DMS 273 (cell line): ENCODE data around the gene HAP1.
A peak's percentile ranks its signal among the peaks of the same experiment; 100 is the strongest.
"Not testable (repeated sequence)": the region's sequence is repeated elsewhere in the genome, so short reads cannot be mapped to it uniquely, and the experiment has no call there.

Source experiments
- DNase-seq: peaks from one replicate; lab custom pipeline; 2025; ENCODE audit not compliant: unreplicated experiment; lab: John Stamatoyannopoulos, UW

The HAP1 gene

DNA sequence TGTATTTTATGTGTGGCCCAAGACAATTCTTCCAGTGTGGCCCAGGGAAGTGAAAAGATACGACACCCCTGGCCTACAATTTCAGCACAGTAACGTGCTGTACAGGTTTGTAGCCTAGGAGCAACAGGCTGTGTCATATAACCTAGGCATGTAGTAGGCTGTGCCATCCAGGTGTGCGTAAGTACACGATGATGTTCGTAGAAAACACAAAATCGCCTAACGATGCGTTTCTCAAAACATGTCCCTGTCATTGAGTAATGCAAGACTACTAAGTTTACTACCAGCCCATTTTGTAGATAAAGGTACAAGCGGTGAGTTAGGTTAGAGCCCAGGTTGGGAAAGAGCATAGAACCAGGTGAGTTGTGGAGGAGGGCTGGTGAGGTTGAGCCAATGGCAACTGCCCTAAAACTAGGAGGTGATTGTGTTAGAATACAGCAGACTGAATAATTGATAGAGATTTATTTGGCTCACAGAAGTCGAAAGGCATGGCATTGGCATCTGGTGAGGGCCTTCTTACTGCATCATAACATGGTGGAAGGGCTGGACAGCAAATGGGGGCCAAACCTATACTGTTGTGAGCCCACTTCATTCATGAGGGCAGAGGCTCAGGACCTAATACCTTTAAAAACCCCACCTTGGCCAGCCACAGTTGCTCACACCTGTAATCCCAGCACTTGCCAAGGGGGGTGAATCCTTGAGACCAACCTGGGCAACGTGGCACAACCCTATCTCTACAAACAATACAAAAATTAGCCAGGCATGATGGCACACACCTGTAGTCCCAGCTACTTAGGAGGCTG is 41.5 kb downstream of the HAP1 start:
- peak; percentile 49 for DNase-seq

DNA sequence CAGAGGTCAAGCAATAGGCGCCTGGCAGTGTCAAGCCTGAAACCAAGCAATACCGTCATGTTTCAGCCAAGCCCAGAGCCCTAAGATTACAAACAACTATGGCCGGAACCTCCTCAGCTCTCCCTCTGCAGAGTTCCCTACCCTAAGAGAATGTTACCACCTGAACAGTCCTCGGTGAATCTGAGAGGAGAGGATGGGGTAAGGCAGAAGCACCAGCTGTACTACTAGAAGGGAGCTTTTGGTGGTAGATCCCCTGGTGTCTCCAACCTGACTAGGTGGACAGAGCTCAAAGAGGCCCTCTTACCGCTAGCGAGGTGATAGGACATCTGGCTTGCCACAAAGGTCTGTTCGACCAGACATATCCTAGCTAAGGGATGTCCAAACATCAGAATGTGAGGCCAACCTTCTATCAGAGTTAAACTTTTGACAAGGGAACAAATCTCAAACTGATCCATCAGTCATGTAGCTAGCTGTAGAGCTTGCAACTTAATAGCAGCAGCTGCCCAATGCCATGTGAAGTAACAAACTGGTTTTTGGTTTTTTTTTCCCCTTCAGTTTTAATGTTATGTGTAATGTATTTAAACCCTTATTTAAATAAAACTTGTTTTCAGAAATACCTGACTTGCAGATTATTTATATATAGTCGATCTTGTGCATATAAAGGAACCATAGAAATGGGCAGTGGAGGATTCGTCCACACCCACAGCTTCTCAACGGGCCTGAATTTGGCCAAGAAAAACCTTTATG is 43.2 kb downstream of the HAP1 start:
- DNase-seq = no peak

DNA sequence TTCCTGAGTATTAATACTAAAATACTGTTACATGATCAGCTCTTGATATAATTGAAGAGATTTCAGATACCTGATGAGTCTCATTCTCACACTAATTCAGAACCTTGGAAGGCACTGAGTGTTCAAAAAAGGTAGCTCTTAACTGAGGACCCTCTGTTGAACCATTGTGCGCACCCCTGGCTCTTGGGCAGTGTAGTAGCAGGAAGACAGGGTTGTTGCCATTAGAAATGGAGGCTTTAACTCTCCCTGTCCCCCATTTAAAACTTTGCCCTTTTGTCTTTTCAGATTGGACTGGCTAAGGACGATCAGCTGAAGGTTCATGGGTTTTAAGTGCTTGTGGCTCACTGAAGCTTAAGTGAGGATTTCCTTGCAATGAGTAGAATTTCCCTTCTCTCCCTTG is 43.9 kb downstream of the HAP1 start:
- DNase-seq = no peak

DNA sequence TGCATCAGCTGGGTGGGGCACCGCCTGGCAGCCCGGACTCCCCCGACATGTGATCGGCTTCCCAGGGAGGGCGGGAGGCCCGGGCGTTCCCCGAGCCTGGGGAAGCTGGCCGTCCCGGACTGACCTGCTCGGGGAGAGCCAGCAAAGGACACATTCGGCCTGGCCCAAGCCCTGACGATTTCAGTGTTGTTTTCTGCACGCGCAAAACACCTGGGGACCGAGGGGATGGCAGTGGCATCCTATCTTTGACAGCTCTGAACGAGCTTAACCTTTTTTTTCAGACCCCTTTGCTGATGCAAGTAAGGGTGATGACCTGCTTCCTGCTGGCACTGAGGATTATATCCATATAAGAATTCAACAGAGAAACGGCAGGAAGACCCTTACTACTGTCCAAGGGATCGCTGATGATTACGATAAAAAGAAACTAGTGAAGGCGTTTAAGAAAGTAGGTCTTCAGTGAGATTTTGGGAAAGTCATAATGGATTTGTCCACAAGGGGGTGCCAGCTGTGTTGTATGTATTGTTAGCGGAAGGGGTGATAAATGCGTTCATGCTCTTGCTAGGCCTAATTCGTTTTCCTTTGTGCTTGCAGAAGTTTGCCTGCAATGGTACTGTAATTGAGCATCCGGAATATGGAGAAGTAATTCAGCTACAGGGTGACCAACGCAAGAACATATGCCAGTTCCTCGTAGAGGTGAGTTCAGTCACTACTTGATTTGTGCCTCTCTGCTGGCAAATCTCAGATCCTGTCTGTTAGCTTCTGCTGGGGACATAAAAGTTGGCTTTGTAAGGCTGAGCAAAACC is 44.7 kb downstream of the HAP1 start:
- DNase-seq = peak; percentile 78

DNA sequence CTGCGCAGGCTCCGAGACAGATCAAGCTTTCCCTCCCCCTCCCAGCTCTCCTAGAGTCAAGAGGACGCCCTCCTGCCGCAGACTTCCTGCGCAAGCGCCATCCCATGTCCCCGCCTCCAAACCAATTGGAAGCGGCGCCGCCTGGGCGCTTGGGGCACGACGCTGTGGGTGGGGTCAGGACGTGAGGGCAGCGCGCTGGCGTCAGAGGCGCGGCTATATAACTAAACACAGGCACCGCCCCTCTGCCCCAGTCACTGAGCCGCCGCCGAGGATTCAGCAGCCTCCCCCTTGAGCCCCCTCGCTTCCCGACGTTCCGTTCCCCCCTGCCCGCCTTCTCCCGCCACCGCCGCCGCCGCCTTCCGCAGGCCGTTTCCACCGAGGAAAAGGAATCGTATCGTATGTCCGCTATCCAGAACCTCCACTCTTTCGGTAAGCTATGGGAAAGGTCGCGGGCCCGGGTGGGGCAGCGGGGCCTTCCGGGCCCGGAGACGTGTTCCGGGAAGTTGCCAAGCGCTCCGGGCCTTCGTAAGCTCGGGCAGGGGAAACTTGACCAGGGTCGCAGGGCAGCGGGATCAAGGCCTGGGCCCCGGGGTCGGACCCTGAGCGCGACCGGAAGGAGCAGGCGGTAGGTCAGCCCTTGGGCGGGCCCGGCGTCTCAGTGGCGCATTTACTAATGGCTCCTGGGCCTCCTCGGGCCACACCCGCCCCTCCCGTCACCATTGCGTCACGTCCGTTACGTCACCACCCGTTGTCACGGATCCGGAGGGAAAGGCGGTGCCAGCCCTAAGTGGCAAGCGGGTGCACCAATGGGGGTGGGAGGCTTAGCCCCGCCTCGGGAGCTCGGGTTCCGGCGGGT is 45.6 kb downstream of the HAP1 start, which contains the start of gene EIF1:
EIF1 (plus strand) TSS at position 245 of the 856 bp plus-strand sequence; CDS start at position 399, 154 bp downstream.
- peak; percentile 100 for DNase-seq

DNA sequence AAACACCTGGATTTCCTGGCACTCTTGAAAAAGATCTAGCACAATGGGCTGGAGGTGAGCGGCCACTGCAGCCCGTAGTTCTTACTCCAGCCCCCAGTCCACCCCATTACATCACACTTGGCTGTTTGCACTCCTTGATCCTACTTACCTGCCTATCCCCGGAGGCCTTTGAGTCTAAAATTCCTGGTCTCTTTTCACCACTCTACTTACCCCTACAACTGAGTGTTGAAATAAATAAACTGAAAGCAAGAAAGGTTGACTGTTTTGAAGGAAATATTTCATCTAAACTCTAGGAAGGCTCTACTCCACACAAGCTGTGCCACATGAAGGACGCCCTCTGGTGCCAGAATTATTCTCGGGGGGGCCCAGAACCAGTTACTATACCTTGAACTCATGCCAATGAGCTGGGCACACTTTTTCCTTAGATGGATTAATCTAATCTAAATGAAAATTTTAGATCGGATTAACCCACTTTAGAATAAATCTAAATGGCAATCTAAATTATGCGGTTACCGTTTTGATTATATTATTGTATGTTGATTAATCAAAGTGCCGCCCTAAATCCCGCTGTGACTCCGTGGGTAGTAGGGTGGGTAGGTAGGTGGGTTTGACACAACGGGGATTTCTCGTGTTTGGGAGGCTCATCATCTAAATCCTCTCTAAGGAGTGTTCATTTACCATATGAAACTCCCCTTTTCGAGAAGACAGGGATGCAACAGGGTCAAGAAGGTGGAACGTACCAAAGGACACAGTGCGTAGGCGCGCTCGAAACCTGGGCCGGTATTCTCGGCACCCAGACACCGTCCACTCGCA is 46.4 kb downstream of the HAP1 start:
- DNase-seq = peak; percentile 84

DNA sequence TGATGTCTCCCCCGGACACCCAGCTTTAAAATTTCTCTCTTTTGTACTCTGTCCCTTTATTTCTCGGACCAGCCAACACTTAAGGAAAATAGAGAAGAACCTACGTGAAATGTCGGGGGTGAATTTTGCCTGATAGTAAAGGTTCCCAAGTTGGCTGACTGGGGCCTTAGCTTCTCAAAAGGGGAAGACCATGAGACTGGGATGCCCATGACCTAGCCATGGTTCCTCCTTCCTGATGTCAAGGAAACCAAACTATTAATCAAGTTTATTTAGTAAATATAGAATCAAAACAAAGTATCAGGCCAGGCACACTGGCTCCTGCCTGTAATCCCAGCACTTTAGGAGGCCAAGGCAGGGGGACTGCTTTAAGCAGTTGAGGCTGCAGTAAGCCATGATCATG is 48.2 kb downstream of the HAP1 start:
- no peak for DNase-seq

DNA sequence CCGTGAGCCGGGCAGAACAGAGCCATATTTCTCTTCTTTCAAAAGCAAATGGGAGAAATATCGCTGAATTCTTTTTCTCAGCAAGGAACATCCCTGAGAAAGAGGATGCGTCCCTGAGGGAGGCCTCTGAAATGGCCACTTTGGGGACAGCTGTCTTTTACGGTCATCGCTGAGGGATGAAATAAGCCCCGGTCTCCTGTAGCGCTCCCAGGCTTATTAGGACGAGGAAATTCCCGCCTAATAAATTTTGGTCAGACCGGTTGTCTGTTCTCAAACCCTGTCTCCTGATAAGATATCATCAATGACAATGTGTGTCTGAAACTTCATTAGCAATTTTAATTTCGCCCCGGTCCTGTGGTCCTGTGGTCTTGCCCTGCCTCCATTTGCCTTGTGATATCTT is 48.7 kb downstream of the HAP1 start:
- not testable (repeated sequence) for DNase-seq

DNA sequence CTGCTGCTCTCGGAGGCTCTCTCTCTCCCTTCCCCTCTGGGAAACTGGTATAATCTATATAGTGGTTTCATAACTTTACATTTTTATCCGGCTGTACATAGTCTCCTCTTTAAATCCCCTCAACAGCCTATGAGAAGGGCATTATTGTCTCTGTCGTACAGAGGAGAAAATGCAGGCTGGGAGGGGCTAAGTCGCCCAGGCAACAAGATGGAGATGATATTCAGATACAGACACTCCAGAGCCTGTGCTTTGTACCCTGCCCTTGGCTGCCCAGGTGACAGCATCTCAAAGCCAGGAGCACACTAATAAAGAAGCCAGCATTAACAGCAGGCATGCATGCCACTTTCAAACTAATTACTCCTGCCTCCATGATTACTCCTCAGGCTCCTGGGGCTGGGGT is 50.4 kb downstream of the HAP1 start:
- no peak for DNase-seq

DNA sequence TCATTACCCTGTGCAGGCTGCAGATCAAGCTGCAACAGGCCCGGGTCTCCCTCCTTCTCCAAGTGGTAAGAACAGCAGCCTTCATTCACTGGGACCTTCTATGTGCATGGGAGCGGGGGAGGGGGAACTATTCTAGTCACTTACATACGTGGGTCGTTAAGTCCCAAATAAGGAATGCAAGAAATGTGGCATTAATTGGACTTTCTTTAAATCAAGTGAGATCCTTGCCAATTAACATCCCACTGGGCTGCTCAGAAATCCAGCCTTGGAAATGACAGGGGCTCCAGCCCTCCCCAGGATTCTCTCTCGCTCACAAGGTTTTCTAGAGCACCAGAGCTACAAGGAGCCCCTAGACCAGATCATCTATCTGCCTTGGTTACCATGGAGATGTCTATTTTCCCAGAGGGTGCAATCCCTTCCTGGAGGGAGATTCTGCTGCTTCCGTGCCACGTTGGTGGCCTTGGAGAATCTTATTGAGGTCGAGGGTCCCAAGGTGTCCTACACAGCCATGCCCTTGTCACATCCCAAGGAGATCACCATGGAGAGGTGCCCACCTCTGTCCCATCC is 50.9 kb downstream of the HAP1 start:
- DNase-seq = no peak

DNA sequence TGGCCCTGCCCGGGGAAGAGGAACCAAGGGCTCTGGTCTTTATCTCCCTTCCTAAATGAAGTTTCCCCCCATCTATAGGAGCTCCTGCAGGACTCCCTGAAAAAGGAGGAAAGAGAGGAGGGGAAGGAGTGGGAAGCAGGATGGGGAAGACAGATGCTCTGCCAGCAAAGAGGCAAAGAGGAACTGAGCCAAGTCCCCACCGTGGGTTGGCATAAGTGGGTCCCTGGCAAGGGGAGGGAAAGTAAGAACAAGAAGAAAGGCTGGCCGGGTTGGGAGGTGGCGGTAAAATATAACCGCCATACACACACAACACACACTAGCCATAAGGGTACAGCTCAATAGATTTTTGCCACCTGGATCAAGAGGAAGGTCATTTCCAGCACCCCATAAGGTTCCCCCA is 51.8 kb downstream of the HAP1 start:
- DNase-seq = no peak

DNA sequence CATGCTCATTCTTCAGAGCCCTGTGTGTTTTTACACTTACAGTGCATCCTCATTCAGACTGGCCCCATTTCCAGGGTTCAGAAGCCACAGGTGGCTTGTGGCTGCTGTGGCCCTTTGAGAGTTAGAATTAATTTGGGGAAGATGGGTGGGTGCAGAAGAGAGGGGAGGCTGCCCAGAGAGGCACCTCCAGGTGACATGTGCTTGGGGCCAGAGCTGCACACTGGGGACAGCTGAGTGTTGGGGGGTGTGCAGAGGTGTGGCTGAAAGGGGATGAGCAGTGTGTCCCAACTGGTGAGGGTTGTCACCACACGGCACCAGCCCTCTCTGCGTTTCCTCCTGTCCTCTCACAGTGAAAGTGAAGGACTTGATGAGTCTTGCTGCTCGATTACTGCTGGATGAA is 52.7 kb downstream of the HAP1 start:
- no peak for DNase-seq

DNA sequence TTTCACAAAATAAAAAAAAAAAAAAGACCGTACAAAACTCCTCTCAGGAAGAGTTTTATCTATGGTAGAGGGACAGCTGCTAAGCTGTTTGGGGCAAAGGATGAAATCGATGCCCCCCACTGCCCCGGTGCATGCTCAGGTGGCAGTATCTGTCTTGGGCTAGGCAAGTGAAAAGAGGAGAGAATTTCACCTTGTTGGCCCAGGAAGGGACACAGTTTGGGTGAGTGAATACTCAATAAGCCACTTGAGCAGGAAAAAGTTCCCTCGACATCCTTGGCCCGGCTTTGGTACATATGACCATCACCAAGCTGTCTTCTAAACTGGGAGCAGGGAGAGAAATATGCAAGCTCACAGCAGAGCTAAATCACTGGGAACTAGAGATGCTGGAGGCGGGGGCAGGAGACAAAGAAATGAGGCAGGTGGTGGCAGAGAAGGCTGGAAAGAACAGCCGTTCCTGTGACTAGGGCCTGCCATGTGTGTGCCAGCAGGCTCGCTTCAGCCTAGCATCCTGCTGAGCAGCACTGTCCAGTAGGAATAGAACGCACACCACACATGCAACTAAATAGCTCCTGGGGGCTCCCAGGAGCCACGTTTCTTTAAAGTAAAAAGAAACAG is 53.9 kb downstream of the HAP1 start:
- DNase-seq = peak; percentile 86

DNA sequence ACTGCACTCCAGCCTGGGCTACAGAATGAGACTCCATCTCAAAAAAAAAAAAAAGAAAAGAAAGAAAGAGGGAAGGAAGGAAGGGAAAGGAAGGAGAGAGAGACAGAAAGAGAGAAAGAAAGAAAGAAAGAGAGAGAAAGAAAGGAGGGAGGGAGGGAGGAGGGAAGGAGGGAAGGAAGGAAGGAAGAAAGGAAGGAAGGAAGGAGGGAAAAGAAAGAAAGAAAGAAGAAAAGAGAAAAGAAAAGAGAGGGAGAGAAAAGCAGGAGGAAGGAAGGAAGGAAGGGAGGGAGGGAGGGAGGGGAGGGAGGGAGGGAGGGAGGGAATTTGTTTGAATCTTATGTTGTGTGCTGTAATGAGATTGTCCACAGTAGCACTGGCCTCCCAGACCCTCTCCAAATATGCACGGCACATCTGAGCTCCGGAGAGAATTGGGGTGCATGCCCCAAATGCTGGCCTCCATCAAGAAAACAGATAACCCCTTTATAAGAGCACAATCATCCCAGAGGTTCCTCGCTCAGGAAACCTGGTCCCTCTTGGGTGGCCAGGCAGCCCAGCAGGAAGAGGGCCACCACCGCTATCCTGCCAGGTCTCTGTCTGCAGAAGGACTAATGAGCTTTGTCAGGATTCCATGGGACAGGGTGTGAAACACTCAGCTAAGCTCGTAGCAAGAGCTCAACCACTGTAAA is 54.6 kb downstream of the HAP1 start:
- DNase-seq = no peak

DNA sequence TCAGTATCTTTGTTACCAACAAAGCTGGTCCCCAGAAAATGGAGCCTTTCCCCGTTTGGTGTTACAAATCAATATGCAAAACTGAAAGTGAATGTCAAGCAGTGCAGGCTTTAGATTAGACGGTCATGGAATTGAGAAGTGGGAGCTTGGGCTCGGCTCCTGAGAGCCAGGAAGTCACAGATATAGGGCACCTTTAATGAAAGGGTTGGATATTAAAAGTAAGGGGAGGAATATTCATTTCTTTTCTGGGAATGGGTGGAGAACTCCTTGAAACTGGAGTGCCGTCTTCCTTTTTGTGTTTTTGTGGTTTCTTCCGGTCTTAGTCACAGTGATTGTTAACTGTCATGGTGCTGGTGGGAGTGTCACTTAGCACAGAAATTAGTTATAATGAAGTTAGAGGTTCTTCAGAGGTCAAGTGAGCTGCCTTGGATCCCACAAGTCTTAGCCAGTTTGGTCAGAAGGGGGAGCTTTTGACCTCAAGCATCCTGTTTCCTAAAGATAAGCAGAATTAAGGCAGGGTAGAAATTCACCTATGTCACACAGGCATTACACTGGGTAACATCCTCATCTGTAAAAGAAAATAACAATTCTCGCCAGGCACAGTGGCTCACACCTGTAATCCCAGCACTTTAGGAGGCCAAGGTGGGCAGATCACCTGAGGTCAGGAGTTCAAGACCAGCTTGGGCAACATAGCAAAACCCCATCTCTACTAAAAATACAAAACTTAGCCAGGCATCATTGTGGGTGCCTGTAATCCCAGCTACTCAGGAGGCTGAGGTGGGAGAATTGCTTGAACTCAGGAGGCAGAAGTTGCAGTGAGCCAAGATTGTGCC is 55.3 kb downstream of the HAP1 start:
- DNase-seq = no peak

DNA sequence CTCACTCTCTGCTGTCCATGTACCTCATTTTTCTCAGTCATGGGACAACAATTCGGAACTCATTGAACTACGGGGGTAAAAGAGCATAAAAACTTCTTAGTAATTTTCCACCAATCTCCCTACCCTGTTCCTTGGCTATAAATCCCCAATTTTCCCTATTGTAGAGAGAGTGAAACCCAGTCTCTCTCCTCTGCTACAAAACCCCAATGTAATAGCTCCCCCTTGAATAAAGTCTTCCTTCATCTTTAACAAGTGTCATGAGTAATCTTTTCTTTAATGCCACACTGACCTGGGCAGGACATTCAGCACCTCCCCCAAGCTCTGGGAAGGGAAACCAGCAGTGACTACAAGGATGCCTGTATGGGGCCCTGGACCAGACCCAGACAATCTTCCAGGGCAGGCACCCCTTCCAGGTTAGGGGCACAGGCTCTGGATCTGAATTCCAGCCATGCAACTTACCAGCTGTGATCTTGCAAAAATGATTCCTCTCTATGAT is 56.0 kb downstream of the HAP1 start:
- no peak for DNase-seq

DNA sequence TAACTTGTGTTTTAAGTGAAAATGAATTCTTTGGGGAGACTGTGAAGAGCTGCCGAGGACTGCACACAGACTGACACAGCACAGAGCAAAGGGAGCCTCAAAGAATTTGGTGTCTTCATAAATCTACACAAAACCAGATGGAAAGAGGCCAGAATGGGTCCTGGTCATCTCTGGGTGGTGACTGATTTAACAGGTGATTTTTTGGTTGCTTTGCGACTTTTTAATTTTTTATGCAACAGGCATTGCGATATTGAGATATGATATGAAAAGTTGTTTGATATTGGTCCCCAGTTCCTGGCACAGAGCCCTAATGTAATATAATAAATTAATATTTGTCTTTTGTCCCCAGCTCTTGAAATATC is 58.4 kb downstream of the HAP1 start:
- no peak for DNase-seq
